PC-3 (cell line): ENCODE data around the gene CARMIL1. TPM values are rescaled to one million over a fixed set of nuclear protein-coding genes. Genes with fewer than 3 reads are reported as not detected.

ENCODE experiments used
- ATAC-seq: fragments of 200-7000 bp; cut with Tn5 transposase; 2 replicates; pipeline ENCODE4 v1.9.1; 2020; ENCODE audit warnings: mild to moderate bottlenecking, moderate library complexity
- BruUV-seq: library from RNA; stranded (reverse); fragments of 400-500 nt; replicated peaks from 2 replicates; lab custom pipeline; 2021; lab: Mats Ljungman, UMichigan
- CTCF ChIA-PET: fragments of 300-600 bp; sonication (Branson Sonifier 250); formaldehyde crosslinking; loops from one replicate; lab custom pipeline; 2022; ENCODE audit warnings: antibody characterized with exemption; lab: Charles Lee
- POLR2A ChIA-PET: fragments of 300-600 bp; sonication (Branson Sonifier 250); formaldehyde crosslinking; loops from one replicate; lab custom pipeline; 2022; ENCODE audit warnings: antibody characterized with exemption; ENCODE audit not compliant: unreplicated experiment; lab: Charles Lee
- DNase-seq: peaks from one replicate; pipeline ENCODE4 v3.0.0-alpha.2; 2015
- H2AFZ ChIP-seq: fragments of 300-600 bp; sonication (generic); 2 replicates; pipeline ENCODE4 v1.6.0; 2016; ENCODE audit warnings: antibody characterized with exemption, low read length
- H3F3A ChIP-seq: fragments of 300-600 bp; sonication (generic); one replicate; pipeline ENCODE4 v1.6.0; 2017; ENCODE audit warnings: antibody characterized with exemption, low read length, control low read depth, mild to moderate bottlenecking; ENCODE audit not compliant: unreplicated experiment
- H3K27ac ChIP-seq: fragments of 300-600 bp; sonication (generic); 2 replicates; pipeline ENCODE4 v1.5.1; 2016; ENCODE audit warnings: mild to moderate bottlenecking, low read length
- H3K27me3 ChIP-seq: fragments of 300-600 bp; sonication (generic); 2 replicates; pipeline ENCODE4 v1.6.1; 2016; ENCODE audit warnings: low read length, mixed read lengths
- H3K36me3 ChIP-seq: fragments of 300-600 bp; sonication (generic); 2 replicates; pipeline ENCODE4 v1.6.1; 2016; ENCODE audit warnings: low read depth, mixed run types, low read length, mixed read lengths
- H3K4me1 ChIP-seq: fragments of 300-600 bp; sonication (generic); 2 replicates; pipeline ENCODE4 v1.5.1; 2016; ENCODE audit warnings: low read length; ENCODE audit not compliant: insufficient read depth
- H3K4me2 ChIP-seq: fragments of 300-600 bp; sonication (generic); 2 replicates; pipeline ENCODE4 v1.6.0; 2016; ENCODE audit warnings: low read length
- H3K4me3 ChIP-seq: fragments of 300-600 bp; sonication (generic); 2 replicates; pipeline ENCODE4 v1.5.1; 2016; ENCODE audit warnings: mild to moderate bottlenecking, low read length, mixed read lengths
- H3K79me2 ChIP-seq: fragments of 300-600 bp; sonication (generic); 2 replicates; pipeline ENCODE4 v1.6.1; 2017; ENCODE audit warnings: low read length, mixed read lengths
- H3K9ac ChIP-seq: fragments of 300-600 bp; sonication (generic); 2 replicates; pipeline ENCODE4 v1.6.0; 2016; ENCODE audit warnings: mild to moderate bottlenecking, low read length
- H3K9me2 ChIP-seq: fragments of 300-600 bp; sonication (generic); replicated peaks from 2 replicates; pipeline ENCODE4 v1.6.1; 2016; ENCODE audit warnings: mixed run types, low read length, mixed read lengths
- H3K9me3 ChIP-seq: fragments of 300-600 bp; sonication (generic); 2 replicates; pipeline ENCODE4 v1.6.1; 2016; ENCODE audit warnings: low read length, mixed read lengths
- H4K20me1 ChIP-seq: fragments of 300-600 bp; sonication (generic); 2 replicates; pipeline ENCODE4 v1.6.1; 2016; ENCODE audit warnings: low read length, mixed read lengths
- CTCF ChIP-seq: fragments of 300-600 bp; sonication (generic); conservative IDR thresholded peaks from 2 replicates; pipeline ENCODE4 v1.5.1; 2017; ENCODE audit warnings: antibody characterized with exemption, low read depth, mild to moderate bottlenecking, low read length
- EZH2 ChIP-seq: fragments of 300-600 bp; sonication (generic); IDR thresholded peaks from one replicate; pipeline ENCODE4 v1.6.1; 2017; ENCODE audit warnings: antibody characterized with exemption, mild to moderate bottlenecking, low read length; ENCODE audit not compliant: unreplicated experiment
- EZH2phosphoT487 ChIP-seq: fragments of 300-600 bp; sonication (generic); IDR thresholded peaks from 2 replicates; pipeline ENCODE4 v1.6.1; 2018; ENCODE audit warnings: mild to moderate bottlenecking, antibody characterized with exemption, low read length, borderline replicate concordance
- intact Hi-C: fragments of 100-400 bp; cut with micrococcal nuclease; formaldehyde crosslinking; loops from 2 replicates; pipeline ENCODE4 v1.9.0; 2023
- total RNA-seq: library from RNA; depleted of rRNA; stranded (reverse); fragments of >200 nt; gene quantifications from 2 replicates; pipeline ENCODE4 v1.2.3, GENCODE V29; 2014

Gene CARMIL1
- total RNA-seq, 1 experiment from 2014 or later: 22.0 TPM

- Histone ChIP-seq H3K79me2 (no peaks in the 10 kb centered on the region), H3K27ac (no peak overlapping the region), H3K36me3 (no peaks in the 10 kb centered on the region), H3K4me1 (no peaks in the 10 kb centered on the region), H3F3A (no peaks in the 10 kb centered on the region), H3K9ac (no peak overlapping the region), H3K27me3 (no peaks in the 10 kb centered on the region), H3K4me2 (no peak overlapping the region), H4K20me1 (no peaks in the 10 kb centered on the region), H3K9me3 (no peaks in the 10 kb centered on the region), H3K9me2 (no peaks in the 10 kb centered on the region), H3K4me3 (no peak overlapping the region), H2AFZ (no peak overlapping the region)
- TF ChIP-seq CTCF (no peak), EZH2phosphoT487 (no peak), EZH2 (no peak)
- POLR2A ChIA-PET: no interaction called here
- DNase-seq (no peak), ATAC-seq (no peak)
- no TSS peak for BruUV-seq
- CTCF ChIA-PET: no interaction called here
- intact Hi-C loops: loop anchor here (10.0 kb wide), 1 partner anchor 326 kb away; no protein-coding TSS in a partner anchor
Observed at GRCh38 chr6:25619217-25619616, 340.0 kb downstream of the CARMIL1 start.

- ATAC-seq: no peak
- no peaks in the 10 kb centered on the region for H3K9me3 ChIP-seq
- no peaks in the 10 kb centered on the region for H3K79me2 ChIP-seq
- H4K20me1 ChIP-seq: no peaks in the 10 kb centered on the region
- TF ChIP-seq CTCF (no peak), EZH2phosphoT487 (no peak), EZH2 (no peak)
- no peak for DNase-seq
- H3K4me2 ChIP-seq: no peak overlapping the region
- CTCF ChIA-PET: no interaction called here
- POLR2A ChIA-PET: no interaction called here
- no peaks in the 10 kb centered on the region for H3K27me3 ChIP-seq
- H3K27ac ChIP-seq: no peak overlapping the region
- no peaks in the 10 kb centered on the region for H3K4me1 ChIP-seq
- intact Hi-C loops: no loop called here
- no peaks in the 10 kb centered on the region for H3K9me2 ChIP-seq
- H2AFZ ChIP-seq: no peak overlapping the region
- H3K9ac ChIP-seq: no peak overlapping the region
- H3F3A ChIP-seq: no peaks in the 10 kb centered on the region
- BruUV-seq: no TSS peak
- no peak overlapping the region for H3K4me3 ChIP-seq
- no peaks in the 10 kb centered on the region for H3K36me3 ChIP-seq
Observed at GRCh38 chr6:25620391-25620790, 341.2 kb downstream of the CARMIL1 start.

GRCh38 chr6:25623065-25623464 is 343.9 kb downstream of the CARMIL1 start:
- no peaks in the 10 kb centered on the region for H3K27me3 ChIP-seq
- no peaks in the 10 kb centered on the region for H3K9me2 ChIP-seq
- no peaks in the 10 kb centered on the region for H3K79me2 ChIP-seq
- ATAC-seq: no peak
- H3K4me1 ChIP-seq: no peaks in the 10 kb centered on the region
- H2AFZ ChIP-seq: no peak overlapping the region
- no peaks in the 10 kb centered on the region for H3K36me3 ChIP-seq
- ChIA-PET CTCF (no interaction called here), POLR2A (no interaction called here)
- H3F3A ChIP-seq: no peaks in the 10 kb centered on the region
- H3K4me3 ChIP-seq: no peak overlapping the region
- H3K27ac ChIP-seq: no peak overlapping the region
- no peaks in the 10 kb centered on the region for H3K9me3 ChIP-seq
- H3K9ac ChIP-seq: no peak overlapping the region
- DNase-seq: no peak
- no TSS peak for BruUV-seq
- intact Hi-C loops: no loop called here
- TF ChIP-seq EZH2: no peak
- no peak for TF ChIP-seq EZH2phosphoT487
- TF ChIP-seq CTCF: no peak
- no peak overlapping the region for H3K4me2 ChIP-seq
- H4K20me1 ChIP-seq: no peaks in the 10 kb centered on the region
